Activated effector memory CD4-positive, alpha-beta T cell treated with Interleukin-2 at 50 U/mL for 16 hours (primary cell): ENCODE results near the gene TBCEL.
"Not testable (repeated sequence)": the region's sequence is repeated elsewhere in the genome, so short reads cannot be mapped to it uniquely, and the experiment has no call there.

ENCODE experiments used
- DNase-seq: peaks from one replicate; pipeline ENCODE4 v3.0.0-alpha.2; 2020

The TBCEL gene

GRCh38 chr11:121109471-121109870 lies 85.6 kb downstream of the TBCEL start:
- DNase-seq: no peak

GRCh38 chr11:121109916-121110586 lies 86.1 kb downstream of the TBCEL start:
- DNase-seq: no peak

GRCh38 chr11:121110871-121111724 lies 87.2 kb downstream of the TBCEL start:
- DNase-seq: no peak

- DNase-seq: no peak
Observed at GRCh38 chr11:121112498-121113455, 88.9 kb downstream of the TBCEL start.

- DNase-seq: no peak
Observed at GRCh38 chr11:121113611-121114010, 89.7 kb downstream of the TBCEL start.

- not testable (repeated sequence) for DNase-seq
Observed at GRCh38 chr11:121115024-121115423, 91.1 kb downstream of the TBCEL start.

- no peak for DNase-seq
Observed at GRCh38 chr11:121117788-121118187, 93.9 kb downstream of the TBCEL start.

GRCh38 chr11:121119440-121119839 lies 95.5 kb downstream of the TBCEL start:
- DNase-seq: no peak

- DNase-seq: no peak
Observed at GRCh38 chr11:121122328-121122727, 98.4 kb downstream of the TBCEL start.

GRCh38 chr11:121123496-121124069 lies 99.7 kb downstream of the TBCEL start:
- DNase-seq: no peak

- DNase-seq: no peak
Observed at GRCh38 chr11:121127809-121128208, 103.9 kb downstream of the TBCEL start.

- no peak for DNase-seq
Observed at GRCh38 chr11:121129362-121130340, 105.7 kb downstream of the TBCEL start.

- no peak for DNase-seq
Observed at GRCh38 chr11:121131656-121132055, 107.8 kb downstream of the TBCEL start.

- no peak for DNase-seq
Observed at GRCh38 chr11:121132211-121132976, 108.5 kb downstream of the TBCEL start.

GRCh38 chr11:121134741-121135312 lies 110.9 kb downstream of the TBCEL start:
- DNase-seq: no peak

GRCh38 chr11:121137005-121137404 lies 113.1 kb downstream of the TBCEL start:
- no peak for DNase-seq

- DNase-seq: no peak
Observed at GRCh38 chr11:121138259-121138658, 114.4 kb downstream of the TBCEL start.

- DNase-seq: no peak
Observed at GRCh38 chr11:121140369-121140768, 116.5 kb downstream of the TBCEL start.
